Natural killer cell (primary cell): ENCODE data around the gene HSD17B1. TPM values are rescaled to one million over a fixed set of nuclear protein-coding genes. Genes with fewer than 3 reads are reported as not detected.
A peak's percentile ranks its signal among the peaks of the same experiment; 100 is the strongest.

Experiments used
- ATAC-seq, 3 donors: fragments of 150-1000 bp in 2 of 3; fragments of 200-7000 bp in 1 of 3; cut with Tn5 transposase; 1 replicate in 1 of 3; 2 replicates in 2 of 3; pipeline ENCODE4 v1.10.0; 2021; ENCODE audit warnings: mild to moderate bottlenecking in 2 of 3, moderate library complexity in 2 of 3
- DNase-seq, 2 donors: peaks; one replicate each; pipeline versions ENCODE4 v3.0.0 to v3.0.0-alpha.2; 2013 to 2021; ENCODE audit warnings: mixed read lengths in 1 of 2
- H3K27ac ChIP-seq: one replicate; pipeline ENCODE4 v1.5.1; 2013; ENCODE audit warnings: mild to moderate bottlenecking, low read length
- H3K27me3 ChIP-seq: one replicate; pipeline ENCODE4 v1.6.1; 2013; ENCODE audit warnings: low read length; ENCODE audit not compliant: control insufficient read depth, insufficient read depth
- H3K36me3 ChIP-seq: one replicate; pipeline ENCODE4 v1.6.1; 2013; ENCODE audit warnings: low read length; ENCODE audit not compliant: control insufficient read depth, insufficient read depth
- H3K4me1 ChIP-seq: one replicate; pipeline ENCODE4 v1.6.1; 2013; ENCODE audit warnings: low read length; ENCODE audit not compliant: control insufficient read depth, insufficient read depth
- H3K4me3 ChIP-seq: one replicate; pipeline ENCODE4 v1.5.1; 2013; ENCODE audit warnings: low read length
- H3K9me3 ChIP-seq: one replicate; pipeline ENCODE4 v1.6.1; 2013; ENCODE audit warnings: low read length; ENCODE audit not compliant: control insufficient read depth, insufficient read depth
- H3K27ac Mint-ChIP-seq, 2 donors: one replicate each; pipeline ENCODE4 v1.8.0; 2022; ENCODE audit warnings: mild to moderate bottlenecking in 2 of 2, mixed read lengths in 2 of 2, moderate library complexity in 1 of 2
- H3K27me3 Mint-ChIP-seq, 2 donors: one replicate each; pipeline ENCODE4 v1.8.0; 2022; ENCODE audit warnings: low read depth in 2 of 2, mixed read lengths in 2 of 2
- H3K36me3 Mint-ChIP-seq: one replicate; pipeline ENCODE4 v1.8.0; 2022; ENCODE audit warnings: mixed read lengths
- H3K4me1 Mint-ChIP-seq, 2 donors: one replicate each; pipeline ENCODE4 v1.8.0; 2022; ENCODE audit warnings: mixed read lengths in 2 of 2
- H3K4me3 Mint-ChIP-seq: one replicate; pipeline ENCODE4 v1.8.0; 2022; ENCODE audit warnings: mild to moderate bottlenecking, moderate library complexity, mixed read lengths
- H3K9me3 Mint-ChIP-seq, 2 donors: one replicate each; pipeline ENCODE4 v1.8.0; 2022; ENCODE audit warnings: mixed read lengths in 2 of 2
- WGBS: methylation state at CpG from one replicate; pipeline ENCODE4 v1.1.7; 2013; ENCODE audit warnings: missing lambda C conversion rate; ENCODE audit not compliant: insufficient coverage; 5-methylcytosine and 5-hydroxymethylcytosine counted together
- intact Hi-C: fragments of 100-400 bp; cut with micrococcal nuclease; formaldehyde crosslinking; loops from one replicate; pipeline ENCODE4 v1.14.2; 2022
- total RNA-seq, 4 donors: library from RNA; stranded (reverse); fragments of 120-200 nt in 1 of 4; gene quantifications; one replicate each; pipeline versions ENCODE4 v1.2.3 to v1.2.4, GENCODE V29; 2013 to 2022
- TF ChIP-seq, protein P1 (sequence below): fragments of 200-600 bp; IDR thresholded peaks from one replicate; pipeline ENCODE4 v1.8.0; 2022; ENCODE audit warnings: antibody characterized with exemption

HSD17B1 gene
- total RNA-seq, 3 donors from 2014 or later (not counting 1 experiment from before 2014, with no cell fraction given), result 0.68 to 1.6 (median 1.2) TPM

DNA sequence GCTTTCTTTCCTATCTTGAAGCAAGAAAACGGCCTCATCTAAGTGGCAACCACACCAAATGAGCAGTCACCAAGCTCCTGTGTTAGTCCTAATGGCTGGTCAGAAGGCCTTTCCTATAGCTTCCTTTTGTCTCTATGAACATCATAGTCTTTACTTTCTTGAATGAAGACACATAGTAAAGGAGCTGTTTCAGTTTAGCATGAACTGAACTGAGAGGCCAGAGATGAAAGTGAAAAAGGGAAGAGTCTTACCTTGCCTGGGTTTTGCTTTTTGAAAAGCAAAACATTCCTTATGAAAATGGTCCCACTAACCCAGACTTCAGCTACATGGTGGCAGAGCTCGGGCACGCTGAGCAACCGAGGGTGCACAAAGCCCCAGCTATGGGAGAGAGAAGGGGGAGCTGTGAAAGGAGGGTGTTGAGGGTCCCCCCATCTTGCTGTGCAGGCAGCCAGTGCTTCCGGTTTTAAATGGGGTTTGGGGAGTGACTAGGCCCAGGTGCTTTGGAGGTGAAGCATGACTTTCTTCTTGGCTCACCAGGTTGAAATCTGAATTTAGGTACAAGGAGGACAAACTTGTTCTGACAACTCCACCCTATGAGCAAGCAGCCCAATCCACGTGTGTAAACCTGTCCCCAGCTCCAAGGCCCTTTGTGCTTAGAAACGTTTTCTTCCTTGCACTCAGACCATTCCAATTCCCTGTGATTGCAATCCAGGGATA is 33.9 kb downstream of the HSD17B1 start:
- Mint-ChIP-seq H3K9me3 (no peaks in the 10 kb centered on the region), H3K36me3 (peaks cover 7% of the 10 kb centered on the region), H3K4me1 (peaks cover 5 to 15% of the 10 kb centered on the region in 2 donors), H3K4me3 (no peak overlapping the region), H3K27ac (peak overlapping the region in 1 of 2 donors; percentile 62), H3K27me3 (no peaks in the 10 kb centered on the region)
- Histone ChIP-seq H3K4me1 (peaks cover 3% of the 10 kb centered on the region), H3K9me3 (no peaks in the 10 kb centered on the region), H3K27me3 (no peaks in the 10 kb centered on the region), H3K27ac (no peak overlapping the region), H3K4me3 (no peak overlapping the region), H3K36me3 (peaks cover 81% of the 10 kb centered on the region)
- WGBS, result 85% methylated on average over 7 of the region's 7 CpGs
- intact Hi-C loops, result no loop called here
- DNase-seq, result no peak
- TF ChIP-seq, protein P1, sequence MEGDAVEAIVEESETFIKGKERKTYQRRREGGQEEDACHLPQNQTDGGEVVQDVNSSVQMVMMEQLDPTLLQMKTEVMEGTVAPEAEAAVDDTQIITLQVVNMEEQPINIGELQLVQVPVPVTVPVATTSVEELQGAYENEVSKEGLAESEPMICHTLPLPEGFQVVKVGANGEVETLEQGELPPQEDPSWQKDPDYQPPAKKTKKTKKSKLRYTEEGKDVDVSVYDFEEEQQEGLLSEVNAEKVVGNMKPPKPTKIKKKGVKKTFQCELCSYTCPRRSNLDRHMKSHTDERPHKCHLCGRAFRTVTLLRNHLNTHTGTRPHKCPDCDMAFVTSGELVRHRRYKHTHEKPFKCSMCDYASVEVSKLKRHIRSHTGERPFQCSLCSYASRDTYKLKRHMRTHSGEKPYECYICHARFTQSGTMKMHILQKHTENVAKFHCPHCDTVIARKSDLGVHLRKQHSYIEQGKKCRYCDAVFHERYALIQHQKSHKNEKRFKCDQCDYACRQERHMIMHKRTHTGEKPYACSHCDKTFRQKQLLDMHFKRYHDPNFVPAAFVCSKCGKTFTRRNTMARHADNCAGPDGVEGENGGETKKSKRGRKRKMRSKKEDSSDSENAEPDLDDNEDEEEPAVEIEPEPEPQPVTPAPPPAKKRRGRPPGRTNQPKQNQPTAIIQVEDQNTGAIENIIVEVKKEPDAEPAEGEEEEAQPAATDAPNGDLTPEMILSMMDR, result no peak
- ATAC-seq, result no peak

DNA sequence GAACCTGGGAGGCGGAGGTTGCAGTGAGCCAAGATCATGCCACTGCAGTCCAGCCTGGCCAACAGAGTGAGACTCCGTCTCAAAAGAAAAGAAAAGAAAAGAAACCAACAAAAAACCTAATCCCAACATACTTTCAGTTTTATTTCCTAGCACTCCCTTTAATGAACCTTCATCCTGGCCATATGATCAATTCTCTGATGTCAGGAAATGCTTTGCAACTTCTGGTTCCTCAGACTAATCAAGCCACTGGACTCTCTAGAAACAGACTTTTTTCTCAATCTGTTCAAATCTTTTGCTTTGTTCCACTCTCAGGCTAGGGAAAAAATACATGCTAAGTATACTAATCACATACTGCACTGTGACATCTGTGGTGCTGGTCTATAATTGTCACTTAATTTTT is 38.2 kb downstream of the HSD17B1 start:
- Mint-ChIP-seq H3K27me3 (no peaks in the 10 kb centered on the region), H3K4me1 (peaks cover 5 to 15% of the 10 kb centered on the region in 2 donors), H3K36me3 (no peaks in the 10 kb centered on the region), H3K9me3 (no peaks in the 10 kb centered on the region), H3K4me3 (no peak overlapping the region), H3K27ac (no peak overlapping the region)
- H3K27me3 ChIP-seq, result no peaks in the 10 kb centered on the region
- H3K27ac ChIP-seq, result no peak overlapping the region
- H3K4me1 ChIP-seq, result no peaks in the 10 kb centered on the region
- TF ChIP-seq, protein P1, result no peak
- H3K36me3 ChIP-seq, result peaks cover 55% of the 10 kb centered on the region
- ATAC-seq (no peak), DNase-seq (no peak)
- intact Hi-C loops, result no loop called here
- no peak overlapping the region for H3K4me3 ChIP-seq
- 100% methylated on average over 2 of the region's 2 CpGs for WGBS
- no peaks in the 10 kb centered on the region for H3K9me3 ChIP-seq

DNA sequence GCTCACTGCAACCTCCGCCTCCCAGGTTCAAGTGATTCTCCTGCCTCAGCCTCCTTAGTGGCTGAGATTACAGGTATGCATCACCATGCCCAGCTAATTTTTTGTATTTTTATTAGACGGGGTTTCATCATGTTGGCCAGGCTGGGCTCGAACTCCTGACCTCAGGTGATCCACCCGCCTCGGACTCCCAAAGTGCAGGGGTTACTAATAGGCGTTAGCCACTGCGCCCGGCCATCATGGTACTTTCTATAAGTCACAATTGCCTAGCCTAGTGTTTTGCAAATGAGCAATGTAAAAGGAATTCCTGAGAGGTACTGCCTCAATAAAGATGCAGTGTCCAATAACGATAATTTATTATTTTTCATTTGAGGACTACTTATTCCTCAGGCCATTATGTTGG is 38.7 kb downstream of the HSD17B1 start:
- H3K9me3 Mint-ChIP-seq, result no peaks in the 10 kb centered on the region
- H3K4me1 Mint-ChIP-seq, result peaks cover 8 to 14% of the 10 kb centered on the region in 2 donors
- Histone ChIP-seq H3K4me3 (no peak overlapping the region), H3K27ac (no peak overlapping the region), H3K9me3 (no peaks in the 10 kb centered on the region), H3K36me3 (peaks cover 58% of the 10 kb centered on the region), H3K27me3 (no peaks in the 10 kb centered on the region), H3K4me1 (no peaks in the 10 kb centered on the region)
- intact Hi-C loops, result no loop called here
- H3K27me3 Mint-ChIP-seq, result no peaks in the 10 kb centered on the region
- no peak overlapping the region for H3K27ac Mint-ChIP-seq
- H3K4me3 Mint-ChIP-seq, result no peak overlapping the region
- ATAC-seq (no peak), DNase-seq (no peak)
- H3K36me3 Mint-ChIP-seq, result no peaks in the 10 kb centered on the region
- TF ChIP-seq, protein P1, result no peak
- WGBS, result over 99% methylated on average over 8 of the region's 9 CpGs

DNA sequence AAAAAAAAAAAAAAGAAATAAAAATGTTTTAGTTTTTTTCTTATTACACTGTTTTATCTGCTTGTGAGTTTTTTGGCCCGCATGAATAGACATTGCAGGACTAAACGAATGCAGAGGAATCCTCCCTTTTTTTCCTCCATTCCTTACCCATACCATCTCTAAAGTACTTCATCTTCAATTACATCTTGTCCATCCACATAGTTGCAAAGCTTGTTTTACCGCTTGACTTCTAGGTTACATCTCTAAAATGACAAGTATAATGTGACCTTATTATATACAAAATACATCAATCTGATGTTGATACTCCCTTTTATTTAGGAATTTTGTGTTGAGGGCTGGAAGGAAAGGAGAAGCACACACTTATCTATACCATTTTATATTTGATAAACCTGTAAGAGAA is 43.7 kb downstream of the HSD17B1 start:
- peak overlapping the region in 1 of 2 donors; percentile 73 for H3K27ac Mint-ChIP-seq
- Histone ChIP-seq H3K4me1 (no peaks in the 10 kb centered on the region), H3K27me3 (no peaks in the 10 kb centered on the region), H3K4me3 (no peak overlapping the region), H3K9me3 (no peaks in the 10 kb centered on the region), H3K27ac (no peak overlapping the region), H3K36me3 (peaks cover 32% of the 10 kb centered on the region)
- H3K36me3 Mint-ChIP-seq, result no peaks in the 10 kb centered on the region
- no peak for ATAC-seq
- H3K9me3 Mint-ChIP-seq, result no peaks in the 10 kb centered on the region
- WGBS, result 91% methylated on average over 2 of the region's 3 CpGs
- H3K4me1 Mint-ChIP-seq, result peaks cover 11 to 27% of the 10 kb centered on the region in 2 donors
- no peak for DNase-seq
- H3K27me3 Mint-ChIP-seq, result no peaks in the 10 kb centered on the region
- TF ChIP-seq, protein P1, result no peak
- intact Hi-C loops, result no loop called here
- H3K4me3 Mint-ChIP-seq, result no peak overlapping the region
